A549 (cell line): ENCODE data around the gene NTSR1. TPM values are rescaled to one million over a fixed set of nuclear protein-coding genes. Genes with fewer than 3 reads are reported as not detected.

ENCODE experiments used
- ATAC-seq, 2 experiments: fragments of 200-7000 bp in 1 of 2; fragments of >200 bp in 1 of 2; cut with Nextera tagmentation in 1 of 2; cut with Tn5 transposase in 1 of 2; 3 replicates each; pipeline versions ENCODE4 v1.8.0 to v1.9.1; 2018 to 2020; ENCODE audit warnings: mild to moderate bottlenecking in 1 of 2, moderate library complexity in 1 of 2
- CTCF ChIA-PET: fragments of 300-600 bp; sonication (Branson Sonifier 250); formaldehyde crosslinking; extraction: SDS; loops from one replicate; lab custom pipeline; 2021; ENCODE audit warnings: antibody characterized with exemption, inconsistent platforms; lab: Yijun Ruan, JAX
- POLR2A ChIA-PET: fragments of 350-600 bp; formaldehyde crosslinking; extraction: SDS; loops from one replicate; lab custom pipeline; 2021; ENCODE audit warnings: antibody characterized with exemption, inconsistent platforms; lab: Yijun Ruan, JAX
- DNase-seq, 2 experiments: peaks; one replicate each; pipeline versions ENCODE4 v3.0.0 to v3.0.0-alpha.2; 2011 to 2016; ENCODE audit warnings: low read depth in 1 of 2, low spot score in 1 of 2
- FAIRE-seq: peaks from 2 replicates; lab custom pipeline; 2011; peaks lifted over from hg19 to GRCh38; lab: Jason Lieb, UNC
- H3K27ac ChIP-seq, 2 experiments: fragments of >200 bp; sonication (Bioruptor Twin); formaldehyde crosslinking; 3 replicates each; pipeline ENCODE4 v1.5.1; 2016 to 2017
- H3K4me1 ChIP-seq: fragments of >200 bp; sonication (Bioruptor Twin); formaldehyde crosslinking; 3 replicates; pipeline ENCODE4 v1.6.1; 2016
- H3K4me2 ChIP-seq: fragments of >200 bp; sonication (Bioruptor Twin); formaldehyde crosslinking; 3 replicates; pipeline ENCODE4 v1.6.1; 2016
- H3K4me3 ChIP-seq: fragments of >200 bp; sonication (Bioruptor Twin); formaldehyde crosslinking; 3 replicates; pipeline ENCODE4 v1.5.1; 2016
- H3K9me3 ChIP-seq: fragments of >200 bp; sonication (Bioruptor Twin); formaldehyde crosslinking; 3 replicates; pipeline ENCODE4 v1.6.1; 2016
- BHLHE40 ChIP-seq: IDR thresholded peaks from 2 replicates; pipeline ENCODE4 v1.6.1; 2012; ENCODE audit warnings: low read depth, low read length, inconsistent platforms
- E2F6 ChIP-seq: IDR thresholded peaks from 2 replicates; pipeline ENCODE4 v1.6.1; 2012; ENCODE audit warnings: low read depth, borderline replicate concordance
- EP300 ChIP-seq, 2 experiments: fragments of >200 bp; sonication (Bioruptor Twin); formaldehyde crosslinking; IDR thresholded peaks; 2 replicates in 1 of 2; 3 replicates in 1 of 2; pipeline ENCODE4 v1.6.1; 2016 to 2017
- FOSL2 ChIP-seq, 2 experiments: fragments of 450-650 bp in 1 of 2; fragments of >200 bp in 1 of 2; sonication (Bioruptor Twin) in 1 of 2; formaldehyde crosslinking; IDR thresholded peaks; 2 replicates each; pipeline versions ENCODE4 v1.5.0 to v1.6.1; 2016 to 2020; ENCODE audit warnings: mild to moderate bottlenecking in 1 of 2, moderate library complexity in 1 of 2
- GATA3 ChIP-seq: IDR thresholded peaks from 2 replicates; pipeline ENCODE4 v1.6.1; 2012; ENCODE audit warnings: borderline replicate concordance
- HES2 ChIP-seq: fragments of >200 bp; sonication (Bioruptor Twin); formaldehyde crosslinking; IDR thresholded peaks from 2 replicates; pipeline ENCODE4 v1.6.1; 2016
- HOXB5 ChIP-seq: fragments of 250-450 bp; sonication (Bioruptor Pico); IDR thresholded peaks from 2 replicates; pipeline ENCODE4 v1.5.0; 2020; ENCODE audit warnings: mild to moderate bottlenecking, moderate library complexity
- JUN ChIP-seq, 2 experiments: fragments of >200 bp; sonication (Bioruptor Twin); formaldehyde crosslinking; IDR thresholded peaks; 2 replicates in 1 of 2; 3 replicates in 1 of 2; pipeline ENCODE4 v1.6.1; 2016 to 2017
- JUNB ChIP-seq: fragments of >200 bp; sonication (Bioruptor Twin); formaldehyde crosslinking; IDR thresholded peaks from 2 replicates; pipeline ENCODE4 v1.6.1; 2016
- MYC ChIP-seq: IDR thresholded peaks from 2 replicates; pipeline ENCODE4 v1.6.1; 2012; ENCODE audit warnings: mild to moderate bottlenecking, inconsistent platforms, low read length, improper control_type of control experiment, borderline replicate concordance
- POLR2A ChIP-seq: IDR thresholded peaks from 2 replicates; pipeline ENCODE4 v1.6.1; 2012; ENCODE audit warnings: mild to moderate bottlenecking, low read length
- RAD21 ChIP-seq, 2 experiments: fragments of >200 bp in 1 of 2; sonication (Bioruptor Twin) in 1 of 2; formaldehyde crosslinking in 1 of 2; IDR thresholded peaks in 1 of 2; conservative IDR thresholded peaks in 1 of 2; 2 replicates in 1 of 2; 3 replicates in 1 of 2; pipeline ENCODE4 v1.6.1; 2012 to 2018; ENCODE audit warnings: inconsistent platforms in 1 of 2
- RARB ChIP-seq: fragments of 250-450 bp; sonication (Bioruptor Pico); IDR thresholded peaks from 2 replicates; pipeline ENCODE4 v1.8.0; 2021; ENCODE audit warnings: mild to moderate bottlenecking, moderate library complexity
- REST ChIP-seq: fragments of 200-600 bp; sonication (generic); IDR thresholded peaks from 2 replicates; pipeline ENCODE4 v1.6.1; 2016; ENCODE audit warnings: antibody characterized with exemption, mild to moderate bottlenecking, moderate library complexity
- WGBS: methylation state at CpG from one replicate; pipeline ENCODE4 v1.1.6; 2017; ENCODE audit errors: missing lambda C conversion rate; 5-methylcytosine and 5-hydroxymethylcytosine counted together
- polyA plus RNA-seq, 4 experiments: library from polyadenylated mRNA; depleted of rRNA in 3 of 4; stranded (reverse); fragments of >200 nt; fragmentation: RNase III in 1 of 4; extraction: RNeasy Plus Mini Kit Qiagen cat#74134 plus additional on column Dnase treatment in 1 of 4; gene quantifications; 2 replicates in 3 of 4; 3 replicates in 1 of 4; pipeline ENCODE4 v1.2.3, GENCODE V29; 2011 to 2017

The NTSR1 gene
- polyA plus RNA-seq, 2 of the 4 experiments (the other 2 are of a cell fraction) = 0.03 TPM; not detected in 1

DNA sequence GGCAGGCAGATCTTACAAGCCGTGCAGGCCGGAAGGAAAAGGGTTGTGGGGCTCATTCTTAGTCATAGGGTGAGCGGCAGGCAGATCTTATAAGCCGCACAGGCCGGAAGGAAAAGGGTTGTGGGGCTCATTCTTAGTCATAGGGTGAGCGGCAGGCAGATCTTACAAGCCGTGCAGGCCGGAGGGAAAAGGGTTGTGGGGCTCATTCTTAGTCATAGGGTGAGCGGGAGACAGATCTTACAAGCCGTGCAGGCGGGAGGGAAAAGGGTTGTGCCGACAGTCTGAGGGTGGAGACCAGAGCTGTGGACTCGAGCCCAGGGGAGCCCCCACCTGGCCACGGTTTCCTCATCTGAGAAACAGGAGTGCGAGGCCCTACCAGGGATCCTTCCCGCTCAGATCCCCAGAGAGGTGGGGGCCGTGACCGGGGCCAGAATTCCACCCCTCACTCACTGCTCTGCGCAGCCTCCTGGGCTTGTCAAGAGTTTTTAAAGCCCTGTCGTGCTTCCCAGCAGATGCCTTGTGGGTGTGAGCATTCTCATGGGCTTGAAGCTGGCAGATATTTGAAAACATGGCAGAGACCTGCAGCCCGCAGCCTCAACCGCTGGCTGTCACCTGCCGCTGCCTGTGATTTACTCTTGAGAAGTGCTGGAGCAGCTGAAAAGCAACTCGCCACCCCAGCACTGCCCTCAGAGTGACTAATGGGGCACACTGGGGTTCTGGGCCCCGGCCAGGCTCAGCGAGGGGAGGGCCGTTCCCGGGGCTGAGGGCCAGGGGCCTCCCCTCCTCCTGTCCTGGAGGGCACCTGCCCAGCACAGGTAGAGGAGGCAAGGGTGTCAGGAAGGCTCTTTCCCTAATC is 31.9 kb downstream of the NTSR1 start:
- DNase-seq (peak; percentile 70 to 83), FAIRE-seq (peak; percentile 86), ATAC-seq (peak; percentile 80 to 90)
- ChIA-PET CTCF (interaction anchor here (1.0 to 4.1 kb wide), 6 partner anchors 11 to 67 kb away, joined by 3 to 27 read pairs (median 4); no protein-coding TSS in a partner anchor), POLR2A (no interaction called here)
- Histone ChIP-seq H3K4me1 (peaks cover 21% of the 10 kb centered on the region), H3K9me3 (no peaks in the 10 kb centered on the region), H3K4me3 (no peak overlapping the region; the same call in 2 of the 3 replicates), H3K27ac (peak overlapping the region; percentile 78 to 86), H3K4me2 (peak overlapping the region; percentile 47)
- WGBS = 27% methylated on average over 24 of the region's 28 CpGs
- peak; percentile 89 for TF ChIP-seq FOSL2 (IDR thresholded peaks at IDR 0.05)
- peak; percentile 51 for TF ChIP-seq FOSL2 (CRISPR knock-in tag; IDR thresholded peaks at IDR 0.05)
- TF ChIP-seq JUN (IDR thresholded peaks at IDR 0.05) = peak in 1 of 2 experiments; percentile 70; a peak in 3 of 5 replicates
- TF ChIP-seq EP300 (IDR thresholded peaks at IDR 0.05) = peak in 1 of 2 experiments; percentile 31; a peak in 1 of 5 replicates
- TF ChIP-seq JUNB = peak; percentile 83; the same call in 1 of the 2 replicates
- no peak; a peak in 1 of 5 replicates for TF ChIP-seq RAD21 (conservative IDR thresholded peaks at IDR 0.05 in 1 of 2, IDR thresholded peaks at IDR 0.05 in 1 of 2)
- TF ChIP-seq RARB (CRISPR knock-in tag) = no peak
- 0 out of 2 replicates have a peak, but pooled peaks have one; percentile 25 for TF ChIP-seq GATA3
- TF ChIP-seq BHLHE40 = no peak
- TF ChIP-seq E2F6 = peak; percentile 52; the same call in 1 of the 2 replicates
- no peak for TF ChIP-seq MYC
- no peak for TF ChIP-seq HOXB5 (CRISPR knock-in tag)
- no peak for TF ChIP-seq REST
- no peak for TF ChIP-seq HES2

DNA sequence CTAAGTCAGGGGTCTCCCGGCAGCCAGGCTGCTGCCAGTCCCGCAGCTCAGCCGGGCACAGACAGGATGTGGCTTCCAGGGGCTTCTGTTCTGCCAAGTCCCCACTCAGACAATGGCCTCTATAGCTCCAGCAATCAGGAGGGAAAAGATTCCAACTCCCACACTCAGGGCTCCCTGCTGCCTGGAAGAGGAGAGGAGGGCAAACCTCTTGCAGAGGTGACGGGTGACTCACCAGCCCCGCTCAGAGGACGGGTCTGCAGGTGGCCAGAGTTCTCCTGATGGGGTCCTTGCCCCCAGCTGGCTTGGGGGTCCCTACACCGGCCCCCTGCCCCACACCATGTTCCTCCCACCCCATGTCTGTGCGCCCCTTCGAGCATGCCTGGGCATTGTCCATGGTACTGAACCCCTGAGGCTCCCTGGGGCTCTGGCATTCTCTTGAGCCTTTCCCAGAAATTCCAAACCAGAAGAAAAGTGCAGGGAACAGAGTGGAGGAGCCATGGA is 32.6 kb downstream of the NTSR1 start:
- WGBS = 57% methylated on average over 3 of the region's 9 CpGs
- no peaks in the 10 kb centered on the region for H3K9me3 ChIP-seq
- FAIRE-seq (no peak), DNase-seq (no peak), ATAC-seq (peak in 1 of 2 experiments; percentile 15; a peak in 2 of 6 replicates)
- H3K27ac ChIP-seq = peak overlapping the region; percentile 78 to 86; a peak in 5 of 6 replicates
- TF ChIP-seq POLR2A = no peak
- peak; percentile 82 for TF ChIP-seq REST
- peaks cover 21% of the 10 kb centered on the region for H3K4me1 ChIP-seq
- H3K4me2 ChIP-seq = peak overlapping the region; percentile 47
- H3K4me3 ChIP-seq = no peak overlapping the region
- ChIA-PET POLR2A (no interaction called here), CTCF (interaction anchor here (0.7 to 4.1 kb wide), 7 partner anchors 10 to 73 kb away, joined by 3 to 27 read pairs (median 4); no protein-coding TSS in a partner anchor)
